ENCODE data around the gene MNDA. TPM values are rescaled to one million over a fixed set of nuclear protein-coding genes. Genes with fewer than 3 reads are reported as not detected.

The MNDA gene
- 31.8 TPM for total RNA-seq

- H3K4me3 ChIP-seq (ENCODE audit: low read length): peak within 1 kb of the TSS; percentile 59
- no peaks in the 10 kb centered on the region for H3K9me3 ChIP-seq (ENCODE audit: low read depth, low read length)
- no peaks in the 10 kb centered on the region for H3K27me3 ChIP-seq (ENCODE audit: insufficient read depth, low read length)
- peaks cover 16% of the 10 kb centered on the region for H3K4me1 ChIP-seq (ENCODE audit: insufficient read depth, low read length)
Observed at GRCh38 chr1:158830904-158831507, at the start of gene MNDA. MNDA (plus strand) TSS chr1:158831351; CDS start chr1:158842154, 10,803 bp downstream.

- H3K27me3 ChIP-seq (ENCODE audit: insufficient read depth, low read length): no peaks in the 10 kb centered on the region
- H3K4me1 ChIP-seq (ENCODE audit: insufficient read depth, low read length): peaks cover 40% of the 10 kb centered on the region
- no peak overlapping the region for H3K4me3 ChIP-seq (ENCODE audit: low read length)
- H3K9me3 ChIP-seq (ENCODE audit: low read depth, low read length): no peaks in the 10 kb centered on the region
Observed at GRCh38 chr1:158793604-158794003, 37.5 kb upstream of the MNDA start.

GRCh38 chr1:158794247-158794646 is 36.9 kb upstream of the MNDA start:
- Histone ChIP-seq H3K4me3 (ENCODE audit: low read length) (no peak overlapping the region), H3K4me1 (ENCODE audit: insufficient read depth, low read length) (peaks cover 46% of the 10 kb centered on the region), H3K9me3 (ENCODE audit: low read depth, low read length) (no peaks in the 10 kb centered on the region), H3K27me3 (ENCODE audit: insufficient read depth, low read length) (no peaks in the 10 kb centered on the region)

GRCh38 chr1:158798531-158798930 is 32.6 kb upstream of the MNDA start:
- H3K4me1 ChIP-seq (ENCODE audit: insufficient read depth, low read length): peaks cover 83% of the 10 kb centered on the region

GRCh38 chr1:158799689-158800088 is 31.5 kb upstream of the MNDA start:
- Histone ChIP-seq H3K9me3 (ENCODE audit: low read depth, low read length) (no peaks in the 10 kb centered on the region), H3K4me3 (ENCODE audit: low read length) (no peak overlapping the region), H3K4me1 (ENCODE audit: insufficient read depth, low read length) (peaks cover 77% of the 10 kb centered on the region)

More at GRCh38 chr1:158798531-158798930, 32.6 kb upstream of the MNDA start:
- Histone ChIP-seq H3K4me3 (ENCODE audit: low read length) (no peak overlapping the region), H3K27me3 (ENCODE audit: insufficient read depth, low read length) (no peaks in the 10 kb centered on the region), H3K9me3 (ENCODE audit: low read depth, low read length) (no peaks in the 10 kb centered on the region)

GRCh38 chr1:158800526-158800925 is 30.6 kb upstream of the MNDA start:
- H3K4me1 ChIP-seq (ENCODE audit: insufficient read depth, low read length): peaks cover 68% of the 10 kb centered on the region
- no peaks in the 10 kb centered on the region for H3K9me3 ChIP-seq (ENCODE audit: low read depth, low read length)
- H3K4me3 ChIP-seq (ENCODE audit: low read length): no peak overlapping the region
- no peaks in the 10 kb centered on the region for H3K27me3 ChIP-seq (ENCODE audit: insufficient read depth, low read length)

More at GRCh38 chr1:158799689-158800088, 31.5 kb upstream of the MNDA start:
- H3K27me3 ChIP-seq (ENCODE audit: insufficient read depth, low read length): no peaks in the 10 kb centered on the region

GRCh38 chr1:158801396-158801795 is 29.8 kb upstream of the MNDA start:
- Histone ChIP-seq H3K27me3 (ENCODE audit: insufficient read depth, low read length) (no peaks in the 10 kb centered on the region), H3K9me3 (ENCODE audit: low read depth, low read length) (no peaks in the 10 kb centered on the region), H3K4me3 (ENCODE audit: low read length) (no peak overlapping the region), H3K4me1 (ENCODE audit: insufficient read depth, low read length) (peaks cover 60% of the 10 kb centered on the region)

- Histone ChIP-seq H3K27me3 (ENCODE audit: insufficient read depth, low read length) (no peaks in the 10 kb centered on the region), H3K4me3 (ENCODE audit: low read length) (no peak overlapping the region), H3K4me1 (ENCODE audit: insufficient read depth, low read length) (peaks cover 69% of the 10 kb centered on the region), H3K9me3 (ENCODE audit: low read depth, low read length) (no peaks in the 10 kb centered on the region)
Observed at GRCh38 chr1:158803678-158804077, 27.5 kb upstream of the MNDA start.

- no peak overlapping the region for H3K4me3 ChIP-seq (ENCODE audit: low read length)
- no peaks in the 10 kb centered on the region for H3K27me3 ChIP-seq (ENCODE audit: insufficient read depth, low read length)
- H3K9me3 ChIP-seq (ENCODE audit: low read depth, low read length): no peaks in the 10 kb centered on the region
- peaks cover 70% of the 10 kb centered on the region for H3K4me1 ChIP-seq (ENCODE audit: insufficient read depth, low read length)
Observed at GRCh38 chr1:158806916-158807536, 24.1 kb upstream of the MNDA start.

GRCh38 chr1:158809256-158809655 is 21.9 kb upstream of the MNDA start:
- Histone ChIP-seq H3K4me3 (ENCODE audit: low read length) (no peak overlapping the region), H3K27me3 (ENCODE audit: insufficient read depth, low read length) (no peaks in the 10 kb centered on the region), H3K4me1 (ENCODE audit: insufficient read depth, low read length) (peaks cover 63% of the 10 kb centered on the region), H3K9me3 (ENCODE audit: low read depth, low read length) (no peaks in the 10 kb centered on the region)

- Histone ChIP-seq H3K27me3 (ENCODE audit: insufficient read depth, low read length) (no peaks in the 10 kb centered on the region), H3K4me3 (ENCODE audit: low read length) (no peak overlapping the region), H3K9me3 (ENCODE audit: low read depth, low read length) (no peaks in the 10 kb centered on the region), H3K4me1 (ENCODE audit: insufficient read depth, low read length) (peaks cover 66% of the 10 kb centered on the region)
Observed at GRCh38 chr1:158809862-158810261, 21.3 kb upstream of the MNDA start.

GRCh38 chr1:158810311-158810710 is 20.8 kb upstream of the MNDA start:
- Histone ChIP-seq H3K27me3 (ENCODE audit: insufficient read depth, low read length) (no peaks in the 10 kb centered on the region), H3K9me3 (ENCODE audit: low read depth, low read length) (no peaks in the 10 kb centered on the region), H3K4me3 (ENCODE audit: low read length) (no peak overlapping the region), H3K4me1 (ENCODE audit: insufficient read depth, low read length) (peaks cover 69% of the 10 kb centered on the region)

GRCh38 chr1:158812336-158812735 is 18.8 kb upstream of the MNDA start:
- Histone ChIP-seq H3K4me3 (ENCODE audit: low read length) (no peak overlapping the region), H3K9me3 (ENCODE audit: low read depth, low read length) (no peaks in the 10 kb centered on the region), H3K4me1 (ENCODE audit: insufficient read depth, low read length) (peaks cover 70% of the 10 kb centered on the region), H3K27me3 (ENCODE audit: insufficient read depth, low read length) (no peaks in the 10 kb centered on the region)

GRCh38 chr1:158813164-158813563 is 18.0 kb upstream of the MNDA start:
- H3K4me1 ChIP-seq (ENCODE audit: insufficient read depth, low read length): peaks cover 73% of the 10 kb centered on the region
- H3K27me3 ChIP-seq (ENCODE audit: insufficient read depth, low read length): no peaks in the 10 kb centered on the region
- no peaks in the 10 kb centered on the region for H3K9me3 ChIP-seq (ENCODE audit: low read depth, low read length)
- no peak overlapping the region for H3K4me3 ChIP-seq (ENCODE audit: low read length)

GRCh38 chr1:158814970-158815369 is 16.2 kb upstream of the MNDA start:
- no peak overlapping the region for H3K4me3 ChIP-seq (ENCODE audit: low read length)
- H3K27me3 ChIP-seq (ENCODE audit: insufficient read depth, low read length): no peaks in the 10 kb centered on the region
- H3K9me3 ChIP-seq (ENCODE audit: low read depth, low read length): no peaks in the 10 kb centered on the region
- peaks cover 75% of the 10 kb centered on the region for H3K4me1 ChIP-seq (ENCODE audit: insufficient read depth, low read length)

GRCh38 chr1:158818560-158818959 is 12.6 kb upstream of the MNDA start:
- Histone ChIP-seq H3K9me3 (ENCODE audit: low read depth, low read length) (no peaks in the 10 kb centered on the region), H3K4me3 (ENCODE audit: low read length) (no peak overlapping the region), H3K27me3 (ENCODE audit: insufficient read depth, low read length) (peaks cover 3% of the 10 kb centered on the region), H3K4me1 (ENCODE audit: insufficient read depth, low read length) (peaks cover 55% of the 10 kb centered on the region)

Data from mononuclear cell (primary cell).